A204.1 (cell line): ENCODE results near the gene SPARC.
"Not testable (repeated sequence)": the region's sequence is repeated elsewhere in the genome, so short reads cannot be mapped to it uniquely, and the experiment has no call there.

Experiments used
- FAIRE-seq: peaks from 2 replicates; lab custom pipeline; 2012; peaks lifted over from hg19 to GRCh38; lab: Jason Lieb, UNC

The SPARC gene

GRCh38 chr5:151700296-151700695 is 13.6 kb upstream of the SPARC start:
- no peak for FAIRE-seq

- FAIRE-seq = no peak
Observed at GRCh38 chr5:151699071-151699901, 12.6 kb upstream of the SPARC start.

GRCh38 chr5:151698081-151698480 is 11.4 kb upstream of the SPARC start:
- not testable (repeated sequence) for FAIRE-seq

- FAIRE-seq = no peak
Observed at GRCh38 chr5:151697452-151697851, 10.7 kb upstream of the SPARC start.

GRCh38 chr5:151696470-151697061 is 9.9 kb upstream of the SPARC start:
- FAIRE-seq = no peak

- no peak for FAIRE-seq
Observed at GRCh38 chr5:151695464-151695863, 8.7 kb upstream of the SPARC start.

GRCh38 chr5:151694035-151694485 is 7.3 kb upstream of the SPARC start:
- no peak for FAIRE-seq

GRCh38 chr5:151692312-151692711 is 5.6 kb upstream of the SPARC start:
- FAIRE-seq = no peak

GRCh38 chr5:151691706-151692105 is 5.0 kb upstream of the SPARC start:
- FAIRE-seq = no peak

- not testable (repeated sequence) for FAIRE-seq
Observed at GRCh38 chr5:151689591-151689990, 2.9 kb upstream of the SPARC start.

GRCh38 chr5:151688436-151688835 is 1.7 kb upstream of the SPARC start:
- no peak for FAIRE-seq

GRCh38 chr5:151685749-151686673 is 704 bp downstream of the SPARC start:
- FAIRE-seq = no peak

GRCh38 chr5:151684690-151685361 is 1.9 kb downstream of the SPARC start:
- FAIRE-seq = no peak

- FAIRE-seq = no peak
Observed at GRCh38 chr5:151683986-151684588, 2.6 kb downstream of the SPARC start.

GRCh38 chr5:151683444-151683843 is 3.3 kb downstream of the SPARC start:
- no peak for FAIRE-seq

- FAIRE-seq = no peak
Observed at GRCh38 chr5:151682751-151683331, 3.9 kb downstream of the SPARC start.

- FAIRE-seq = no peak
Observed at GRCh38 chr5:151682240-151682639, 4.5 kb downstream of the SPARC start.

GRCh38 chr5:151680944-151681427 is 5.7 kb downstream of the SPARC start:
- no peak for FAIRE-seq

GRCh38 chr5:151680156-151680505 is 6.6 kb downstream of the SPARC start:
- not testable (repeated sequence) for FAIRE-seq

- no peak for FAIRE-seq
Observed at GRCh38 chr5:151679421-151680155, 7.1 kb downstream of the SPARC start.

- FAIRE-seq = no peak
Observed at GRCh38 chr5:151678713-151679112, 8.0 kb downstream of the SPARC start.
